Body of pancreas (tissue), 4 donors: ENCODE data around the gene IL37.

ENCODE experiments used
- CTCF ChIP-seq, 7 experiments: fragments of 450-650 bp in 4 of 7; fragments of 200-600 bp in 3 of 7; sonication (generic) in 3 of 7; IDR thresholded peaks; one replicate each; pipeline ENCODE4 v1.5.1; 2016 to 2019; ENCODE audit warnings: antibody characterized with exemption in 7 of 7
- POLR2A ChIP-seq, 3 donors: fragments of 450-650 bp; IDR thresholded peaks; one replicate each; pipeline ENCODE4 v1.6.1; 2016; ENCODE audit warnings: antibody characterized with exemption in 3 of 3, mild to moderate bottlenecking in 2 of 3

- TF ChIP-seq CTCF (IDR thresholded peaks at IDR 0.05) (no peak), POLR2A (IDR thresholded peaks at IDR 0.05) (no peak)
Observed at GRCh38 chr2:112887964-112888749, 22.8 kb upstream of the IL37 start.
